GM18507 (cell line): ENCODE measurements around the gene SUMF1.
A peak's percentile ranks its signal among the peaks of the same experiment; 100 is the strongest.

ENCODE experiments used
- DNase-seq: peaks from one replicate; pipeline ENCODE4 v3.0.0; 2011; ENCODE audit warnings: low read depth; ENCODE audit not compliant: insufficient read length; ENCODE audit errors: extremely low spot score
- FAIRE-seq: peaks from 2 replicates; lab custom pipeline; 2011; peaks lifted over from hg19 to GRCh38; lab: Jason Lieb, UNC

Gene SUMF1

DNA sequence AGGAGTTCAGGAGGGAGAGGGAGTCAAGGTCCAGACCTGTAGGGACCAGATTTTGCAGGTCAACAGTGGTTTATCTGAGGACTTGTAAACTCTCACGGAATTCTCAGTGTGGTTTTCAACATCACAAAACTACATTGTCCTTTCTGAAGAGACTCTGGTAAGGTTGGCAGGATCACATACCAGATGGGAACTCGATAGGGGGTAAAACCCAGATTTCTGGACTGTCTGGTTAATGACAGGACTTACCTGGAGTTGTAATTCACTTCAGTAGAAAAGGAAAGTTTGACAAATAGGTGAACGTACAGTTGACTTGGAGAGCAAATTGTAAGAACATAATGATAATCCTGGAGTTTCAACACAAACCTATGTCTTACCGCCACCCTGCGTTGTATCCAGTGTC, 31.4 kb upstream of the SUMF1 start:
- FAIRE-seq = no peak
- no peak for DNase-seq

DNA sequence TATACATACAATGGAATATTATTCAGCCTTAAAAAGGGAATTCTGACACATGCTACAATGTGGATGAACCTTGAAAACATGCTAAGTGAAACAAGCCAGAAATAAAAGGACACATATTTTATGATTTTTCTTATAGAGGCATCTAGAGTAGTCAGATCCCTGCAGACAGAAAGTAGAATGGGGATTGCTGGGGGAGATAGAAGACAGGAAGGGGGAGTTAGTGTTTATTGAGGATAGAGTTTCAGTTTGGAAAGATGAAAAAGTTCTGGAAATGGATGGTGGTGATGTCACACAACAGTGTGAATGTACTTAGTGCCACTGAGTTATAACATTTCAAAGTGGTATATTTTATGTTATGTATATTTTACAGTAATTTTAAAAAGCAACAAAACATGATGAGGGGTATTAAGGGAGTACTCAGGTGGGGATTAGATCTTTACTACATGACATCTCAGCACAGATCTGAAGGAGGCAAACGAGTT, 30.8 kb upstream of the SUMF1 start:
- DNase-seq (no peak), FAIRE-seq (no peak)

DNA sequence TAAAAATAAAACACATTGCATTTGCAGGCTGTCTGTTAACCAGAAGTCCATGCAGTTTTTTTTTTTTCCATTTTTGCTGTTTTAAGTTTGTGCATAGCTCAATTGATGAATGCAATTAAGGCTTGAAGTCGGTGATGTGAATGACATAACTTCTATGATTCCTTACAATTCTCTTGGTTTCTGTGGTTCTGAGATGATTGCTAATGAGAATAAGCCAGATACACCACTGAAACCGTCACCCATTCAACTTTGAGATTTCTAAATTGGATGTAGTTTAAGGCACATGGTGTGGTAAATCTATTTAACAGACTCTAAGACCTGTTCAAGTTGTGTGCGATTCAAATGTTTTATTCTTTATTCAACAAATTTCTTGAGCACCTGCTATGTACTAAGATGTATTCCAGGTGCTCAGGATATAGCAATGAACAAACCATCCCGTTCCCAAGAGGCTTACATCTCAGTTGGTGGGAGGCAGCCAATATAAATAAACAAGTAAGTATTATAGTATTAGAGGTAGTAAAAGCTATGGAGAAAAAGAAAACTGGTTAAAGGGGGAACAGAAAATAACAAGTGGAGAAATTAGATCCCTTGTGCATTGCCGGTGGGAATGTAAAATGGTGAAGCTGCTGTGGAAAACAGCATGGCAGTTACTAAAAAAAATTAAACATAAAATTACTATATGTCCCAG, 30.1 kb upstream of the SUMF1 start:
- FAIRE-seq = no peak

DNA sequence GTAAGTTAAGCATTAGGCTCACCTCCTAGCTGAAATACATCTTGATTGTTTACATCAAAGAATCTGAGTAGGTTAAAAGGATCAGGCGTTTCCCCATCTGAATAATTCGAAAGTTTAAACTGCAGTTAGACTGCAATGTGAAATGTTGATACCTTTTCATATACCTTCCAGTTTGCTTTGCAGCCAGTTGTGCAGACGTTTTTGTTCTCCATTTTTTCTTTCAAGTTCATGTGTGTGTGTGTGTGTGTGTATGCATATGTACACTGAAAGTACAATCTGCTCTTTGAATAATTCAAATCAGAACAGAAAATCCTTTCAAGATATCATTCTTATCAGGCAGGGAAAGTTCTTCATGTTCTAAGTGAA, 29.0 kb upstream of the SUMF1 start:
- FAIRE-seq (peak; percentile 62), DNase-seq (no peak)

More for the DNA sequence above, 30.1 kb upstream of the SUMF1 start:
- no peak for DNase-seq

DNA sequence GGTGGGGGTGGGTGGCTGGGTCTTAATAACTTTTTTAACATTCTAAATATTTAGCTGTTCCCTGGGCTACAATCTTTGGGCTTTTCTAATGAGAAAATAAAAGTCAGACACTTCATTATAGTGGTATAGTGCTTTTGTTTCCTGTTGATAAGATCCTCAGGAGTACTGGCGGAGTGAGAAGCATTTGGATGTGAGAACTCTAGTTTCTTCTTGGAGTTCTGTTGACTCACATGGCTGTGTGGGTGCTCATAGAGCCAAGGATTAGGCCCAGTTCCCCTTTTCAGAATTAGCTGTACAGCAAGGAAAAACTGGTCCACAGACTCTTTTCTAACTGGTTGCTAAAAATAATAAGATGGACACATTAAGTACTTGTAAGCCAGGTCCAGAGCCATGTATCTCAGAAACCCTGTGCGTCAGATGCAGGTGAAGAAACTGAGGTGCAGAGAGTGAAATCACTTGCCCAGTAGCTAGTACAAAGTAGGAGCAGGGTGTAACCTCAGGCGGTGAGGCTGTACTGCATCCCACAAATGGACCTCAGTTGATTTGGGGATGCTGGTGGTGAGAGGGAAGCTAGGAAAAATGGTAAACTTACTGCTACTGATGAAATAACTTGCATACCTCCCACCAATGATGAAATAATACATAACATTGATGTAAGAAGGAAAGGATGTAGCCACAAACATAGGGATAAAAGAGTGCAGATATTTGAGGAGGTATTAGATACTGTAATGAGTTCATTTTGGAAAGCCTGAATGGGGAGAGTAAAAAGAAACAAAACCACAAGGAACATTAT, 28.4 kb upstream of the SUMF1 start:
- FAIRE-seq (no peak), DNase-seq (no peak)

DNA sequence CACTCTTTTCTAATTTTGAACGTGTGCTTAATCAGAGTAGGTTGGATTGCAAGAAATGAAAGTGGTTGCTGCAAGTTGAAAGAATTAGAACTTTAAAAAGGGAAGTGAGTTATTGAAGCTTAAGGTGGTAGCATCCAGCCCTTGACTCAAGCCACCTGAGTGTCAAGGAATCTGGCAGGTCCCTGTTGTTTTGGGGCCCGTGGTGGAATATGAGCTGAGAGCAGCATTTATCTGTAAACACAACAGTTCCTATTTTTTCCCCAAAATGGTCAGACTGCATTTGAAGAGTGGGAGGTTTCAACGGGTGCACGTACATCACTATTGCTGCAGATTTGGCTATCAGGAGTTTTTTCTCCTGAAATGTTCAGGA, 27.8 kb upstream of the SUMF1 start:
- FAIRE-seq (peak; percentile 83), DNase-seq (no peak)

DNA sequence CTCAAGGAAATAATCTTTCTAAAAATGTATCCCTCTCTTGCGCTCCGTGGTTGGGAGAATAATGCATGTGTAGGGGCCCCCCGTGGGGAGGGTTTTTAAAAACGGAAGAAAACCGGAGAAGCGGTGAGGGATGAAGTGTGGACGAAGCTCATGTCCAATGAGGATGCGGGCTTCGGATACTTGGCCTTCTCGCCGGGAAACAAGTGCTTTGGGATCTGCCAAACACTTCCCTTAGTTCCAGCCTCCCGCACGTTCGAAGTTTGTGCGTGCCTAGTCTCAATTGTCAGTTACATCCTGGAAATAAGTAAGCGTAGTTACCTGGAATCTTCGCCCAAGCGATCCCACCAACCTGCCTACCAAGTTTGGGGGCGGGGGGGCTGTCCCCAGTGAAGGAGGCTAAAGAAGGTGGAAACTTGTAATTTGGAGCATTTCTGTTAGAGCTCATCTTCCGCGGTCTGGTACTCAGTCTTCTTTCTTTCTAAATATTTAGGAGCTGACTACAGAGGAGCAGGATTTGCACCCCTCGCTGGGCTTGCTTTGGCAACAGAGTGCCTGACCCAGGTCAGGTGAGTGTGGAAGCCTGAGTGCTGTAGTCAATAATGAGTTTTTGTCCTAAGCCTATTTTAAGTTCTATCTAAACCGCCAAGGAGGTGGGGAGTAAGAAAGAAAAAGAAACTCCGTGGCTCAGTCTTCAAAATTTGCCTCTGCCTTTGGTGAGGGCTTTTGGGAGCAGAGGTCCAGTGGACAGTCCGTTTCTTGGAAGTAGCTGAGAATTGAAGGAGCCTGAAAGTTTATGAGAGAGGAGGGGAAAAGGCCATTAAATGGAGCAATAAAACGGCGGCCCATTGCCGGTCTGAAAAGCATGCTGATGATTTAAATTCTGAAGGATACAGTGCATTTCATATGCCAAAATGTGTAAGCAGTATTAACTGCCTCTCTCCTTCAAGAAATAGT, 27.1 kb upstream of the SUMF1 start:
- FAIRE-seq = no peak
- DNase-seq = no peak

DNA sequence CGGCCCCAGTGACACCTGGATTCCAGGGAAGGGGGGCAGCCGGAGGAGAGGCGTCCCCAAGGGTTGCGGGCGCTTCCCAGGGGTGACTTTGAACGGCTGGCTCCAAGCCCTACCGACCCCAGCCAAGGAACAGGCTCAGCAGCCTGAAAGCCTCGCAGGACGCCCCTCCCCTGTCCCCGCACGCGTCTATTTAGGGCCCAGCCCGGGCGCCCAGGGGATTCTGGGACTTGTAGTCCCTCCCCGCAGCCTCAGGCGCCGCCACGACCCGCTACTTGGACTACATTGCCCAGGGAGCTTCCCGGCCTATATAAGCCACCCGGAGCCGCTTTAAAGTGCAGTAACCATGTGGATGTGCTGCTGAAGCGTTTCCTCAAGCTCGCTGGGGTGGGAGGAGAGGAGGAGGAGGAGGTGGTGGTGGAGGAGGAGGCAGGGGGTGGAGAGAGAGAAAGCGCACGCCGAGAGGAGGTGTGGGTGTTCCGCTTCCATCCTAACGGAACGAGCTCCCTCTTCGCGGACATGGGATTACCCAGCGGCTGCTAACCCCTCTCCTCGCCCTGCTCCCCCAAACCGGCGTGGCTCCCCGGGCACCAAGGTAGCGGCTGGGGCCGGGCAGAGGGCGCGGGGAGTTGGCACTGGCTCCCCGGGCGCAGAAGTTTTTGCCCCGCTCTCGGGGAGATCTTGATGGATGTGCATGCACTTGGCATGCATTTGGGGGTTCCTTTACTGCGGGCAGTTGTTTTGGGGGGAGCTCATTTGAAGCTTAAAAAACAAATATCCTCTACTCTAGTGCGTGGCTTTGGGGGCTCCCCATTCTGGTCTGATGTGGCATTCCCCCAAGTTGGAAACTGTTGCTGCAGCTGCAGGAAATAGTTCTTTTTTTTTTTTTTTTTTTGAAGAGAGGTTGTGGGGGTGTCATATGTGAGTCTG, 26.2 kb upstream of the SUMF1 start, which contains the start of gene ITPR1:
Gene ITPR1 (plus strand): TSS at position 335 of the 927 bp plus-strand sequence. CDS start 23,144 bp downstream, outside the sequence.
- FAIRE-seq (peak; percentile 97), DNase-seq (peak; percentile 92)

DNA sequence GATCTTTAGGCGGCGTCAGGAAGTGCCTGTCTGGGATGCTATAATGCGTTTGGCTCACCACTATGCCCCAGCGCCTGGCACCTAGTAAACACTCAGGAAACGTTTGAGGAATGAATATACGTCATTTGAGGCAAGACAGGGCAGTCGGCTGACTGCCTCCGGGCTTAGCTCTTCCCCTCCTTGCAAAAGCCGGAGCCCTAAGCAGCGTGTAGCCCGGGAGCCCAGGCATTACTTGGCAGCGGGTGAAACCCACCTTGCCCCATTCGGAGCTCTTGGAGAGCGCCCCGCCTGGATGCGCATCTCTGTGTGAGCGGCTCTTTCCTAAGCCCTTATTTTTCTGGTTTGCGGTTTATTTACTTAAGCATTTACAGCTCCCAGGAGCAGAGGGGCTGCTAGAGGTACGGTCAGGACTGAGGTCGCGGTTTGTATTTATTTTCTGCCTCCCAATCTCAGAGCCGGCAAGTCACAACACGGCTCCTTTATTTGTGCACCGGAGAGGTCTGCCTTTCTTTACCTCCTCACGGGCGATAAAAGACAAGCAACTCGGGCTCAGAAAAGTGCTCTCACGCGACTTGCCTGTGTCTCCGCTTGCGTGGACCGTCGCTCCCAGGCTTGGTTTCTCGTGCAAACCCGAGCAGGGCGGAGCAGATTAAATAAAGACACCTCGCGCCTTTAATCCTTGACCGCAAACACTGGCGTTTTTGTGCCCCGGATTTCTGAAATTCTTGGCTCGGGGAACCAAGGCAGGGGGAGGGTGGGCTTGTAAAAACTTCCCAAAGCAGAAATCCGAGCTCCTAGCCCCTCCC, 25.3 kb upstream of the SUMF1 start:
- FAIRE-seq = no peak
- no peak for DNase-seq

DNA sequence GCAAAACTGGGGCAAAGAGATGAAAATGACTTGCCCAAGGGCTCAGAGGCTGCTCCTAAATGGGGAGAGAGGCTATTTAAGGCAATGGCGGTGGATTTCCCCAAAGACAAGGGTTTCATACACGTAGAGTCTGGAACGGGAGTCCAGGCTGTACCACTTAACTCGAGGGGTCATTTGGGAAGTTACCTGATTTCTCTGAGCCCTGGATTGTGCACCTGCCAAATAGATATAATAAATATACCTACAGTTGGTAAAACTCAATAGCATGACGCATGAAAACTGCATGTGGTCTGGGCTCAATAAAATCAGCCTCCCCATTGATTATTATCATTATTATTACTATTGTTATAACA, 24.8 kb upstream of the SUMF1 start:
- DNase-seq (no peak), FAIRE-seq (no peak)

DNA sequence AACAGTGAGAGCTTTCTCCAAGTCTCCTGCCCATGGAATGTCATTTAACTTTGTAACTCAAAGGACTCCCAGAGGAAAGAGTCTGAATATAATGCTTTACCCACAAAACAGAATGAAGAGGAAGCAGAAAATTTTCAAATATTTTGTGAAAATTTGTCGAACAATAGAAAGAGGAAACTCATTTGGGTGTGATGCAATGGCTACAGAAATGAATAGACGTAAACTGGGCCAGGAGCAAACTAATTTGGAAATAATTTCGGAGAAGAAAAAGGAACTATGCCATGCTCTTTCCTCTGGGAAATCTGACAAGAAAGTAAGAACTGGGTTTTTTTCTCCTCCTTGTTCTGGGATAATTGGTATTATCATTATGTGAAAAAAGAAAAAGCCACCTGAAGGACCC, 11.2 kb upstream of the SUMF1 start:
- DNase-seq (no peak), FAIRE-seq (no peak)

DNA sequence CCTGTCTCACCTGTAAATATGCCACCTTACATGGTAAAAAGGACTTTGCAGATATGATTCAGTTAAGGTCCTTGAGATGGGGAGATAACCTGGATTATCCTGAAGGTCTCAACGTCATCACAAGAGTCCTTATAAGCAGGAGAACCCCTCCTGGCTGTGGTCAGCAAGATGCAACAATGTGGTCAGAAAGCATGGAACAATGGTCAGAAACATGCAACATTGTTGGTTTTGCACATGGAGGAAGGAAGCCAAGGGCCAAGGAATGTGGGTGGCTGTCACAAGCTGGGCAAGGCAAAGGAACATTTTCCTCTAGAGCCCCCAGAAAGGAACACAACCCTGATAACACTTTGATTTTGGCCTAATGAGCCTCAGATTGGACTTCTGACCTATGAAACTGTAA, 9.4 kb upstream of the SUMF1 start:
- no peak for FAIRE-seq

DNA sequence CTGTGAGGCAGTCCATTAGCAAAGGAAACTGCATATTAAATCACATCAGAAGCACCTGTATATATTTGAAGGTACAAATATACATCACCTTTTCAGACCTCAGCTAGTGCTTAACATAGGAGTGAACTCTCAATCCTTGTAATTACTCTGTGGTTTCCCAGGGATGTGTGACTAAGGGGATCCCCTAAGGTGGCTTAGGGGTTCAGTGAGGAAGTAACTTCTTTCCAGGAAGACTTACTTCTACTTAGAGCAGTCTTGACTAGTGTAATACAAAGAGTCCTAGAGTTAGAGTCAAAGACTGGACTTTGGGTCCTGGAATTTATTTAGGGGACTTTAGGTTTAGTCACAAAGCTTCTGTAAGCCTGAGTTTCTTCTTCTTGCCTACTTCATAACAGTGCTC, 8.7 kb upstream of the SUMF1 start:
- FAIRE-seq (no peak), DNase-seq (no peak)

More for the DNA sequence above, 9.4 kb upstream of the SUMF1 start:
- no peak for DNase-seq

DNA sequence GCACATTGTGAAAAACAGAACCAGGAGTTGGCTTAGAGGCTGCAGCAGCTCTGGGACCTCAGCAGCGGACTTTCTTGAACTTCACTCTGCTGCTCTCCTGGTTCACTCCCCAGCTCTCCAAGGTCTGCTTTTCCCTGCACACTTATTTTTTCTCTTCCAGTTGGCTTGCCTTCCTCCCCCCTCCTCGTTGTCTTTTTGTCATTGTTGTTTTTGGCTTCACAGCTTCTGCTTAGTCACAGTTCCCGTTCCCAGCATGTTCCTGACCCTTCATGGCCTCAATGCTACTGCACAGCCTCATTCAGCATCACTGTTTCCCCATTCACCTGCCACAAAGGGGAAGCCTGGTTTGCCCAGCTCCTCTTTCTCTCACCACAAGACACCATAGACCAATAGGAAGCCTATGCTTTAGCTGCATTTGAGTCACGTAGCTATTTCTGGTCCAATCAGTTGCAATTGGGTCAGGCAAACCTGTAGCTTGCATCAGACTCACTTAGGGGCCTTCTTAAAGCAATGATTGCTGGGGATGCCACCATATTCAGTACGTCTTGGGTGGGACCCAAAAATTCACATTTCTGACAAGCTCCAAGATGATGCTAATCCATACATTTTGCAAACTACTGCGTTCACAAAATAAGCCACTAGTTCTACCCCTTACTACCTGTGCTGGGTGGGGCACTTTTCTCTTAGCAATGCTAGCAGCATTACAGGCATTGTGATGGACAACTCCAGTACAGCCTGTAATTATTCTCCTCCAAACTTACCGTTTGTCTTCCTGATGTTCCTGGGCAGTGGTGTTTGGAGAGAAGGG, 7.8 kb upstream of the SUMF1 start:
- no peak for DNase-seq
- FAIRE-seq = no peak

DNA sequence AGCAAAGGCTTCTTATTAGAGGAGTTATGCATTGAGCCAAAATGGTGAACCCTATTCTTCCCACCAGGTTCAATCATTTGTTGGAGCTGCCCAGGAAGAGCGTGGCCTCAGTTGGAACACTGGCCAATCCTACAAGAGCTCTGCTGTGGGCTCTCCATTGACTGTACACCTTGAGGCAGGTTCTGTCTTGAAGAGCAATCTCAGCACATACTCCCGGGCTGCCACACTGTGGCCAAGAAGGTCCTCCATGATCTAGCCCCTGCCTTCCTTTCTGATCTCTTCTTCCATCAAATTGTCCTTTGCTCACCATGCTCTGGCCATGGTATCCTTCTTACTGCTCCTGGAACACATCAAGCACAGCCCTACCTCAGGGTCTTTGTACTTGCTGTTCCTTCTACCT, 5.7 kb upstream of the SUMF1 start:
- FAIRE-seq = no peak
- no peak for DNase-seq

DNA sequence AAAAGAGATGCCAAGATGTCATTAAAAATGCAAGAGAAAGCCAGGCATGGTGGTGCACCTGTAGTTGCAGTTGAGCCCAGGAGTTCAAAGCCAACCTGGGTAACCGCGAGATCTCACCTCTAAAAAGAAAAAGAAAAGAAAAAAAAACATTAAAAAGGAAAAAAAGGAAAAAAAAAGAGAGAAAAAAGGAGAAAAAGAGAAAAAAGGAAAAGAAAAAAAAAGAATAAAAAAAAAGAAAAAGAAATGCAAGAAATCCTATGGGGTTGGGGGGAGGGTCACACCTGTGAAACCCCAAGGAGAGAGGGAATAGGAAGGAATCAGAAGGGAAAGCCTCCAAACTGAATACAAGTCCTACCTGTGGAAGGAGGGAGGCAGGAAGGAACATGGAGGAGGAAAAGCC, 5.2 kb upstream of the SUMF1 start:
- FAIRE-seq (no peak), DNase-seq (no peak)

DNA sequence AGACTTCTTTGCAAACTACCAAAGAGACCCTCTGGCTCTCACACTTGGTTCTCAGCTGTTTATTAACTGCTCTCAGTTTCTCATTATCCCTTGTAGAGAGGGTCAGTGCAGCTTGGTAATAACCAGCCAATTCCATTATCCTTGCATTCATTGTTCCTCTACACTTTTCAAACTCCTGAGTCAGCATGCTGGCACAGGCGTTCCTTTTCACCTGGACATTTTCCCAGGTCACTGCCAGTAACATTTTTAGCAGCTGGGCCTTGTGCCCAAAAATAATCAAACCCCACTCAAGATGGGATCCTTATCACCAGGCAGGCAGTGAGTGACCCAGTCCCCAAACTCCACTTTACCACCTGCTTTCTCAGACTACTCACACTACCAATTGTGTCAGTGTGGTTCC, 4.8 kb upstream of the SUMF1 start:
- FAIRE-seq (no peak), DNase-seq (no peak)

DNA sequence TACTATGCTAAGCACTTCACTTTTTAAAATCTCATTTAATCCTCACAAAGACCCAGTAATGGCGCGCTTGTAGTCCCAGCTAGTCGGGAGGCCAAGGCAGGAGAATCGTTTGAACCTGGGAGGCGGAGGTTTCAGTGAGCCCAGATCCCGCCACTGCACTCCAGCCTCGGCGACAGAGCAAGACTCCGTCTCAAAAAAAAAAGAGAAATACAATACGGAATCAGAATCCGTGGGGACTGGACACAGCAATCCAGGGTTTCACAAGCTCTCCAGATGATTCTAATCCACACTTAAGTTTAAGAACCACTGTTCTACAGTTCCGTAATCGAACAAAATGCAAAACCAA, 426 bp upstream of the SUMF1 start:
- DNase-seq = no peak
- no peak for FAIRE-seq
